ENCODE results near the gene FNDC7.
"Not testable (repeated sequence)": the region's sequence is repeated elsewhere in the genome, so short reads cannot be mapped to it uniquely, and the experiment has no call there.

Gene FNDC7

GRCh38 chr1:108742253-108742652 lies 29.5 kb downstream of the FNDC7 start:
- no peak for DNase-seq (ENCODE audit: low read depth)

- no peak for DNase-seq (ENCODE audit: low read depth)
Observed at GRCh38 chr1:108745980-108746381, 33.3 kb downstream of the FNDC7 start.

- DNase-seq (ENCODE audit: low read depth), result peak; percentile 92
Observed at GRCh38 chr1:108746382-108747170, 33.9 kb downstream of the FNDC7 start, which contains the start of gene STXBP3. Gene STXBP3 (plus strand): TSS chr1:108746674. CDS start chr1:108746738, 64 bp downstream.

GRCh38 chr1:108747171-108747850 lies 34.6 kb downstream of the FNDC7 start:
- peak; percentile 61 for DNase-seq (ENCODE audit: low read depth)

- DNase-seq (ENCODE audit: low read depth), result no peak
Observed at GRCh38 chr1:108747898-108748297, 35.2 kb downstream of the FNDC7 start.

- DNase-seq (ENCODE audit: low read depth), result no peak
Observed at GRCh38 chr1:108749081-108749480, 36.4 kb downstream of the FNDC7 start.

- no peak for DNase-seq (ENCODE audit: low read depth)
Observed at GRCh38 chr1:108750476-108751181, 37.9 kb downstream of the FNDC7 start.

GRCh38 chr1:108753363-108753762 lies 40.7 kb downstream of the FNDC7 start:
- DNase-seq (ENCODE audit: low read depth), result no peak

- no peak for DNase-seq (ENCODE audit: low read depth)
Observed at GRCh38 chr1:108758796-108759195, 46.1 kb downstream of the FNDC7 start.

- DNase-seq (ENCODE audit: low read depth), result no peak
Observed at GRCh38 chr1:108767115-108767514, 54.4 kb downstream of the FNDC7 start.

GRCh38 chr1:108767708-108768107 lies 55.0 kb downstream of the FNDC7 start:
- DNase-seq (ENCODE audit: low read depth), result no peak

- no peak for DNase-seq (ENCODE audit: low read depth)
Observed at GRCh38 chr1:108777839-108778238, 65.1 kb downstream of the FNDC7 start.

GRCh38 chr1:108779455-108779854 lies 66.7 kb downstream of the FNDC7 start:
- DNase-seq (ENCODE audit: low read depth), result no peak

- DNase-seq (ENCODE audit: low read depth), result no peak
Observed at GRCh38 chr1:108780937-108781574, 68.3 kb downstream of the FNDC7 start.

- not testable (repeated sequence) for DNase-seq (ENCODE audit: low read depth)
Observed at GRCh38 chr1:108781575-108781944, 68.9 kb downstream of the FNDC7 start.

- DNase-seq (ENCODE audit: low read depth), result no peak
Observed at GRCh38 chr1:108785264-108785663, 72.6 kb downstream of the FNDC7 start.

GRCh38 chr1:108785880-108786279 lies 73.2 kb downstream of the FNDC7 start:
- DNase-seq (ENCODE audit: low read depth), result no peak

GRCh38 chr1:108791790-108792189 lies 79.1 kb downstream of the FNDC7 start:
- DNase-seq (ENCODE audit: low read depth), result no peak

Data from non-pigmented ciliary epithelial cell (primary cell).